ENCODE results near the gene GPR39.
A peak's percentile ranks its signal among the peaks of the same experiment; 100 is the strongest.

GPR39 gene

DNA sequence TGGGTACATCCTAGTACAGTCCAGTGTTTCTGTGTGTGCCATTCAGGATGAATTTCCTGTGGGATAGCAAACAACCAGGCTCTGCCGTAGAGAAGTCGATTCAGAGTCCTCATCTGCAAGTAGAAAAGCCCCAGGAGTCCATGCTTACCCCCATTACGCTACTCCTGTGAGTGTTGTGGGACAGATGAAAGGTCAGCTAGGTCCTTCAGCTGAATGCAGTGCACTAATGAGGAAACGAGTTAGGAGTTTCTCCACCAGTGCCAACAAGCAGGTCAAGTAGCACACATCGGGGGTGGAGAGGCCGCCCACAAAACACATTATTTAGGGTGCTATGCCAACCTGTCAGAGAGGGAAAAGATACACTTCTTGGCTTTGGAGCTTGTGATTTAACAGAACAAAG, 2.5 kb upstream of the GPR39 start:
- DNase-seq (ENCODE audit: low spot score): no peak

GRCh38 chr2:132415256-132415914, 1.2 kb upstream of the GPR39 start:
- DNase-seq (ENCODE audit: low spot score): no peak

GRCh38 chr2:132415915-132416722, 486 bp upstream of the GPR39 start:
- DNase-seq (ENCODE audit: low spot score): peak; percentile 56

GRCh38 chr2:132417430-132418035, 928 bp downstream of the GPR39 start:
- DNase-seq (ENCODE audit: low spot score): no peak

DNA sequence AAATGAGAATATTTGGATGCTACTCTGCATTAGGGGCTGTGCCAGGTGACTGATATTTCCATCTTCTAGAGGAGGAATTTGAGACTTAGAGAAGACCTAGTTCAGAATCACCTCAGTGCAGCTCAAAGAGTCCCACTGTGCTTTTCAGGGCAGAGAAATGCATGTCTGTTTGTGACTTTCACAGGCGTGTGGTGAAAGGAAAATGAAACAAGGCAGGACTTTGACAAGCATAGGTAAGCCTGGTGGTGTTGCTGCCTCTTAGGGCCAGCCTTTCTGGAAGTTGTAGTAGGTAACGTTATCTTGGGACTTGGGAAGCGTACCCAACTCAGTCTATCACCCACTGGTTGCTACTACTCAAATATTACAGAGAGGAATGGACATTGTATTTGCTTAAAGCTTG, 2.6 kb downstream of the GPR39 start:
- DNase-seq (ENCODE audit: low spot score): no peak

- no peak for DNase-seq (ENCODE audit: low spot score)
Measured at GRCh38 chr2:132419941-132420340, 3.3 kb downstream of the GPR39 start.

DNA sequence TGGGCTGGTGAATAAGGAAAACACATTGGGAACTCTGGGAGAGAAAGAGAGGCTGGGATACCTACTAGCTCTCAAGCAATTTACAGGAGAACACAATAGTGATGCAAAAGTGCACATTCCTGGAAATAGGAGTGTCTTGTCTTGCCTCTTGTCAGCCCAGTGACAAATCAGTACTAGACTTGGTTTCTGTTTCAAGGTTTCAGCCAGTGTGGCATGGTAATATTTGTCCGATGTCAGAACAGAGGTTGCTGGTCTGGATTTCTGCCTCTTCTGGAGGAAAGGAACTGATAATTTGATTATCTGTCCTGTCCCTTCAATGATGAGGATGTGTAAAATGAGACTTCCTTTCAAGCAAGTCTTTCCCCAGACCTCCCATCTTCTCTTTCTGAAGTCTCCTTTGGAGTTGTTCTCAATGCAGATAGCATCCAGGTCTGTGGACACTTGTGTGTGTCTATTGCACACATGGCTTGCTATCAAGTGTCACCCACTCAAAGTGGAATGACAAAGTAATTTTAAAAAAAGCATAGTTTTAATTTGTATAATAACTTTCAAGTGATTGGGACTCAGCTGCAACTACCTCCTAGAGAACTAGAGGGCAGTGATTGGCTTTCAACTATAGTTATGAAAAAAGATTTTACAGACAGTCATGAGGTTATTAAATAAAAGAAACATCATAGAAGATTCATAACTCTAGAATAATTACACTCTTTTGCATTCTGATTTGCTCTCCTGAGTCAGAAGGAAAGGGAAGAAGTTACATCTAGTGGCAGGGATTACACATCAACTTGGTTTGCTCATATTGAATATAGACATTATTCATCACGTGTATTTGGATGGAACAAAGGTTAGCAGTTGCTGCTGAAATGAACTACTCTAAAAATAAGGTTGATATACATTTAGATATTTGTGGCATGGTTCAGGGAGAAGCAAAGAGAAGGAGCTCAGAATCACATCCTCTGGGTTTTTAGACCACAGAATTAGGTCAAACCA, 4.5 kb downstream of the GPR39 start:
- DNase-seq (ENCODE audit: low spot score): no peak

- DNase-seq (ENCODE audit: low spot score): no peak
Measured at GRCh38 chr2:132422736-132423135, 6.1 kb downstream of the GPR39 start.

- no peak for DNase-seq (ENCODE audit: low spot score)
Measured at GRCh38 chr2:132424526-132425121, 8.0 kb downstream of the GPR39 start.

GRCh38 chr2:132426033-132426432, 9.4 kb downstream of the GPR39 start:
- DNase-seq (ENCODE audit: low spot score): no peak

DNA sequence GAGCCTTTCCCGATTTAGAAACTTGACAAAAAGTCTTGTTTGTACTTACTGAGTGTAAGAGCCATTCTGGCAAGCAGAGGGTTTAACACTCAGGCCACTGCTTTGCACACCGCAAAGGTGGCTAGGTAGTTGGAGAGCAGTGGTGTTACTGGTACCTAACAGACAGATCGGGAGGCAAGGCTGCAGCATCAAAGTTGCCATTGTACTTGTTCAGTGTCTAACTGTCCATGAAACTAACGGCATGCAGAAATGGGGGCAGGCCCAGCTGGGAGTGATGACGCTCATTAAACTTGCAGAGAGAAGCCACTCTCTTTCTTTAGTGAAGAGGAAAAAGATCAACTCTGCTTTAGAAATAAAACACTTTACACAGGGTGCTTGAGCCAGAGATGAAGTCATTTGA, 10.1 kb downstream of the GPR39 start:
- no peak for DNase-seq (ENCODE audit: low spot score)

GRCh38 chr2:132429351-132429750, 12.7 kb downstream of the GPR39 start:
- DNase-seq (ENCODE audit: low spot score): no peak

DNA sequence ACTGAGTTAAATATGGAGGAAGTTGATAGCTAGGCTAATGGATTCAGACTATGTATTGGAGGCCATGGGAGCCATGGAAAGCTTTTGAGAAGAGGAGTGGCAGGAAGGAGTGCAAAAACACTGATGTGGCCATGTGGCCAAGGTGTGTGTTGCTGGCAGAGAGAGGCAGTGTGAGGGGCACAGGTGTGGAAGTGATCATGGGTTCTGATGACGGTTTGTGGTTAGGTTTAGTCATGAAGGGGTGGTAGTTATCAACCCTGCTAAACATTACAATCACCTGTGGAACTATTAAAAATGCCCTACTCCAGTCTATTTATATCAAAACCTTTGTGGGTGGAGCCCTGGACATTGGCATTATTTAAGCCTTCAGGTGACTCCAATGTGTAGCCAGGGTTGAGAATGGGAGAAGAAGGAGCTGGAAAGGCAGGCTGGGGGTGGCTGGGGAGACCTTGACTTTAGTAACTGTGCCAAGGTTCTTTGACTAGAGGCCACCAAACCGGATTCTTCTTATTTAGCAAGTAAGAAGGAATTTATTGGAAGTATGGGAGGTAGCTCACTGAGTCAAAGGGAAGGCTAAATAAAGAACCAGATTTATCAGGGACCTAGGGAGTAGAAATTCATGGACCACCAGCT, 13.5 kb downstream of the GPR39 start:
- no peak for DNase-seq (ENCODE audit: low spot score)

GRCh38 chr2:132430895-132431294, 14.3 kb downstream of the GPR39 start:
- no peak for DNase-seq (ENCODE audit: low spot score)

- no peak for DNase-seq (ENCODE audit: low spot score)
Measured at GRCh38 chr2:132437852-132438669, 21.5 kb downstream of the GPR39 start.

GRCh38 chr2:132438691-132439090, 22.1 kb downstream of the GPR39 start:
- no peak for DNase-seq (ENCODE audit: low spot score)

GRCh38 chr2:132439703-132440398, 23.2 kb downstream of the GPR39 start:
- DNase-seq (ENCODE audit: low spot score): no peak

GRCh38 chr2:132441051-132441450, 24.4 kb downstream of the GPR39 start:
- no peak for DNase-seq (ENCODE audit: low spot score)

DNA sequence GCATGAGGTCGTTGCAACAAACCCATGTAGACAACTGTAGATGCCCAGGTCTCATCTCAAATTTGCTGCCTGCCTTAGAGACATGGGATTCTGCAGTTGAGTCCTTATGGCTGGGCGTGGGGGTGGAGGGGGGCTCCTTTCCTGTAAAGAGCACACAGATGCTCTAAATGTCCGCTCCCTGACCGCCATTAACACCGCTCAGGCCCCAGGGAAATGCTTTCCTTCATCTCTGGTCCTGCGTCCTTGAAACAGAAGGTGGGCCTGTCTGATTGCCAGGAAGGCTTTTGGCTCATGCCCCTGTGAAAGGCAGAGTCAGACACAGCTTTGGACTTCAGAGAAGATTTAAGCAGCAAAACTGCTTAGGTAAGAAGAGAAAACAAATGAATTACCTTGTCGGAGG, 25.7 kb downstream of the GPR39 start:
- no peak for DNase-seq (ENCODE audit: low spot score)

GRCh38 chr2:132443106-132443505, 26.5 kb downstream of the GPR39 start:
- DNase-seq (ENCODE audit: low spot score): no peak
